ENCODE data around the gene ACSS3.

The ACSS3 gene

GRCh38 chr12:81083906-81084513 is 6.1 kb downstream of the ACSS3 start:
- TF ChIP-seq CTCF (IDR thresholded peaks at IDR 0.05; ENCODE audit: borderline replicate concordance, insufficient read depth, low read depth, low read length), result no peak
- no peak overlapping the region for H3K4me3 ChIP-seq (ENCODE audit: low read depth, low read length)

GRCh38 chr12:81084811-81085350 is 7.0 kb downstream of the ACSS3 start:
- TF ChIP-seq CTCF (IDR thresholded peaks at IDR 0.05; ENCODE audit: borderline replicate concordance, insufficient read depth, low read depth, low read length), result no peak
- no peak overlapping the region for H3K4me3 ChIP-seq (ENCODE audit: low read depth, low read length)

- no peak for TF ChIP-seq CTCF (IDR thresholded peaks at IDR 0.05; ENCODE audit: borderline replicate concordance, insufficient read depth, low read depth, low read length)
- no peak overlapping the region for H3K4me3 ChIP-seq (ENCODE audit: low read depth, low read length)
These were observed 8.0 kb downstream of the ACSS3 start for GRCh38 chr12:81085832-81086231.

- no peak overlapping the region for H3K4me3 ChIP-seq (ENCODE audit: low read depth, low read length)
- no peak for TF ChIP-seq CTCF (IDR thresholded peaks at IDR 0.05; ENCODE audit: borderline replicate concordance, insufficient read depth, low read depth, low read length)
These were observed 8.5 kb downstream of the ACSS3 start for GRCh38 chr12:81086342-81086741.

- no peak for TF ChIP-seq CTCF (IDR thresholded peaks at IDR 0.05; ENCODE audit: borderline replicate concordance, insufficient read depth, low read depth, low read length)
- no peak overlapping the region for H3K4me3 ChIP-seq (ENCODE audit: low read depth, low read length)
These were observed 10.3 kb downstream of the ACSS3 start for GRCh38 chr12:81088221-81088620.

- no peak overlapping the region for H3K4me3 ChIP-seq (ENCODE audit: low read depth, low read length)
- TF ChIP-seq CTCF (IDR thresholded peaks at IDR 0.05; ENCODE audit: borderline replicate concordance, insufficient read depth, low read depth, low read length), result no peak
These were observed 11.5 kb downstream of the ACSS3 start for GRCh38 chr12:81089412-81089811.

GRCh38 chr12:81092053-81092452 is 14.2 kb downstream of the ACSS3 start:
- TF ChIP-seq CTCF (IDR thresholded peaks at IDR 0.05; ENCODE audit: borderline replicate concordance, insufficient read depth, low read depth, low read length), result no peak
- H3K4me3 ChIP-seq (ENCODE audit: low read depth, low read length), result no peak overlapping the region
